ENCODE measurements around the gene DDIAS.
A peak's percentile ranks its signal among the peaks of the same experiment; 100 is the strongest.
"Not testable (repeated sequence)": the region's sequence is repeated elsewhere in the genome, so short reads cannot be mapped to it uniquely, and the experiment has no call there.

DDIAS gene

GRCh38 chr11:82889133-82890001 lies 12.2 kb upstream of the DDIAS start:
- no peak for DNase-seq (ENCODE audit: low spot score)

- DNase-seq (ENCODE audit: low spot score): no peak
Observed at GRCh38 chr11:82890002-82890341, 11.6 kb upstream of the DDIAS start.

- DNase-seq (ENCODE audit: low spot score): no peak
Observed at GRCh38 chr11:82890936-82891335, 10.6 kb upstream of the DDIAS start.

- DNase-seq (ENCODE audit: low spot score): no peak
Observed at GRCh38 chr11:82892611-82893169, 8.8 kb upstream of the DDIAS start.

GRCh38 chr11:82895437-82896091 lies 6.0 kb upstream of the DDIAS start:
- no peak for DNase-seq (ENCODE audit: low spot score)

- no peak for DNase-seq (ENCODE audit: low spot score)
Observed at GRCh38 chr11:82896183-82896582, 5.4 kb upstream of the DDIAS start.

GRCh38 chr11:82898241-82898640 lies 3.3 kb upstream of the DDIAS start:
- DNase-seq (ENCODE audit: low spot score): no peak

- no peak for DNase-seq (ENCODE audit: low spot score)
Observed at GRCh38 chr11:82899186-82899820, 2.2 kb upstream of the DDIAS start.

GRCh38 chr11:82899957-82900276 lies 1.6 kb upstream of the DDIAS start:
- DNase-seq (ENCODE audit: low spot score): no peak

GRCh38 chr11:82900277-82901164 lies 1.0 kb upstream of the DDIAS start, which contains the start of gene PRCP:
PRCP (minus strand) TSS chr11:82900430; CDS start chr11:82900402, 28 bp downstream.
- DNase-seq (ENCODE audit: low spot score): peak; percentile 78

GRCh38 chr11:82901922-82902485 lies 468 bp downstream of the DDIAS start:
- DNase-seq (ENCODE audit: low spot score): no peak

- no peak for DNase-seq (ENCODE audit: low spot score)
Observed at GRCh38 chr11:82902880-82903279, 1.3 kb downstream of the DDIAS start.

GRCh38 chr11:82903843-82904586 lies 2.5 kb downstream of the DDIAS start:
- DNase-seq (ENCODE audit: low spot score): no peak

- DNase-seq (ENCODE audit: low spot score): no peak
Observed at GRCh38 chr11:82906236-82906635, 4.7 kb downstream of the DDIAS start.

GRCh38 chr11:82906931-82907330 lies 5.4 kb downstream of the DDIAS start:
- DNase-seq (ENCODE audit: low spot score): no peak

GRCh38 chr11:82907371-82907770 lies 5.8 kb downstream of the DDIAS start:
- no peak for DNase-seq (ENCODE audit: low spot score)

- no peak for DNase-seq (ENCODE audit: low spot score)
Observed at GRCh38 chr11:82908311-82908710, 6.8 kb downstream of the DDIAS start.

GRCh38 chr11:82909015-82909640 lies 7.6 kb downstream of the DDIAS start:
- DNase-seq (ENCODE audit: low spot score): no peak

GRCh38 chr11:82919786-82920185 lies 18.2 kb downstream of the DDIAS start:
- not testable (repeated sequence) for DNase-seq (ENCODE audit: low spot score)

GRCh38 chr11:82920227-82920626 lies 18.7 kb downstream of the DDIAS start:
- DNase-seq (ENCODE audit: low spot score): not testable (repeated sequence)

Data from HuH-7.5 (cell line).